A549 (cell line): ENCODE results near the gene DOCK10. TPM values are rescaled to one million over a fixed set of nuclear protein-coding genes. Genes with fewer than 3 reads are reported as not detected.

Experiments used
- ATAC-seq, 2 experiments: fragments of 200-7000 bp in 1 of 2; fragments of >200 bp in 1 of 2; cut with Nextera tagmentation in 1 of 2; cut with Tn5 transposase in 1 of 2; 3 replicates each; pipeline versions ENCODE4 v1.8.0 to v1.9.1; 2018 to 2020; ENCODE audit warnings: mild to moderate bottlenecking in 1 of 2, moderate library complexity in 1 of 2
- CTCF ChIA-PET: fragments of 300-600 bp; sonication (Branson Sonifier 250); formaldehyde crosslinking; extraction: SDS; loops from one replicate; lab custom pipeline; 2021; ENCODE audit warnings: antibody characterized with exemption, inconsistent platforms; lab: Yijun Ruan, JAX
- POLR2A ChIA-PET: fragments of 350-600 bp; formaldehyde crosslinking; extraction: SDS; loops from one replicate; lab custom pipeline; 2021; ENCODE audit warnings: antibody characterized with exemption, inconsistent platforms; lab: Yijun Ruan, JAX
- DNase-seq, 2 experiments: peaks; one replicate each; pipeline versions ENCODE4 v3.0.0 to v3.0.0-alpha.2; 2011 to 2016; ENCODE audit warnings: low read depth in 1 of 2, low spot score in 1 of 2
- FAIRE-seq: peaks from 2 replicates; lab custom pipeline; 2011; peaks lifted over from hg19 to GRCh38; lab: Jason Lieb, UNC
- H3K27ac ChIP-seq, 2 experiments: fragments of >200 bp; sonication (Bioruptor Twin); formaldehyde crosslinking; 3 replicates each; pipeline ENCODE4 v1.5.1; 2016 to 2017
- H3K4me1 ChIP-seq: fragments of >200 bp; sonication (Bioruptor Twin); formaldehyde crosslinking; 3 replicates; pipeline ENCODE4 v1.6.1; 2016
- H3K4me2 ChIP-seq: fragments of >200 bp; sonication (Bioruptor Twin); formaldehyde crosslinking; 3 replicates; pipeline ENCODE4 v1.6.1; 2016
- H3K4me3 ChIP-seq: fragments of >200 bp; sonication (Bioruptor Twin); formaldehyde crosslinking; 3 replicates; pipeline ENCODE4 v1.5.1; 2016
- H3K9me3 ChIP-seq: fragments of >200 bp; sonication (Bioruptor Twin); formaldehyde crosslinking; 3 replicates; pipeline ENCODE4 v1.6.1; 2016
- ATOH8 ChIP-seq: fragments of 250-450 bp; sonication (Bioruptor Pico); IDR thresholded peaks from 2 replicates; pipeline ENCODE4 v1.5.0; 2020; ENCODE audit warnings: low read depth, mild to moderate bottlenecking, moderate library complexity
- CBX2 ChIP-seq: fragments of 200-600 bp; sonication (generic); IDR thresholded peaks from 2 replicates; pipeline ENCODE4 v1.6.1; 2016; ENCODE audit warnings: low read depth, mild to moderate bottlenecking, borderline replicate concordance
- CEBPB ChIP-seq, 2 experiments: fragments of >200 bp in 1 of 2; sonication (Bioruptor Twin) in 1 of 2; formaldehyde crosslinking in 1 of 2; IDR thresholded peaks; 2 replicates each; pipeline ENCODE4 v1.6.1; 2012 to 2016
- CHD2 ChIP-seq: fragments of 150-350 bp; IDR thresholded peaks from 2 replicates; pipeline ENCODE4 v1.6.1; 2014; ENCODE audit warnings: low read length; ENCODE audit not compliant: partially characterized antibody
- CHD4 ChIP-seq: fragments of 200-600 bp; sonication (generic); IDR thresholded peaks from 2 replicates; pipeline ENCODE4 v1.6.1; 2016; ENCODE audit warnings: antibody characterized with exemption, mild to moderate bottlenecking, borderline replicate concordance
- FOSL2 ChIP-seq, 2 experiments: fragments of 450-650 bp in 1 of 2; fragments of >200 bp in 1 of 2; sonication (Bioruptor Twin) in 1 of 2; formaldehyde crosslinking; IDR thresholded peaks; 2 replicates each; pipeline versions ENCODE4 v1.5.0 to v1.6.1; 2016 to 2020; ENCODE audit warnings: mild to moderate bottlenecking in 1 of 2, moderate library complexity in 1 of 2
- FOXS1 ChIP-seq: fragments of 250-450 bp; sonication (Bioruptor Pico); IDR thresholded peaks from 2 replicates; pipeline ENCODE4 v1.5.0; 2020; ENCODE audit warnings: mild to moderate bottlenecking, moderate library complexity
- KDM1A ChIP-seq: fragments of 200-600 bp; sonication (generic); IDR thresholded peaks from 2 replicates; pipeline ENCODE4 v1.6.1; 2016; ENCODE audit warnings: low read depth, mild to moderate bottlenecking
- PBX3 ChIP-seq: IDR thresholded peaks from 2 replicates; pipeline ENCODE4 v1.6.1; 2012
- PHF8 ChIP-seq: fragments of 200-600 bp; sonication (generic); IDR thresholded peaks from 2 replicates; pipeline ENCODE4 v1.6.1; 2016; ENCODE audit warnings: low read depth, mild to moderate bottlenecking, antibody characterized with exemption, moderate library complexity, borderline replicate concordance
- POLR2AphosphoS2 ChIP-seq: conservative IDR thresholded peaks from 2 replicates; pipeline ENCODE4 v1.6.1; 2012; ENCODE audit warnings: low read length, improper control_type of control experiment, inconsistent platforms
- RCOR1 ChIP-seq: fragments of 150-350 bp; IDR thresholded peaks from 2 replicates; pipeline ENCODE4 v1.6.1; 2014; ENCODE audit warnings: antibody characterized with exemption, low read length, low read depth
- RNF2 ChIP-seq: fragments of 200-600 bp; sonication (generic); IDR thresholded peaks from 2 replicates; pipeline ENCODE4 v1.6.1; 2016; ENCODE audit warnings: low read depth, mild to moderate bottlenecking, antibody characterized with exemption, moderate library complexity, borderline replicate concordance
- SREBF2 ChIP-seq: fragments of 450-650 bp; IDR thresholded peaks from 2 replicates; pipeline ENCODE4 v1.6.1; 2014; ENCODE audit warnings: mild to moderate bottlenecking, moderate library complexity
- TP53 ChIP-seq: fragments of 250-450 bp; sonication (Bioruptor Pico); IDR thresholded peaks from 2 replicates; pipeline ENCODE4 v1.5.0; 2021; ENCODE audit warnings: mild to moderate bottlenecking, moderate library complexity
- ZNF302 ChIP-seq: fragments of 250-450 bp; sonication (Bioruptor Pico); IDR thresholded peaks from 2 replicates; pipeline ENCODE4 v1.9.0; 2021; ENCODE audit warnings: inconsistent platforms, mild to moderate bottlenecking, moderate library complexity
- WGBS: methylation state at CpG from one replicate; pipeline ENCODE4 v1.1.6; 2017; ENCODE audit errors: missing lambda C conversion rate; 5-methylcytosine and 5-hydroxymethylcytosine counted together
- polyA plus RNA-seq, 4 experiments: library from polyadenylated mRNA; depleted of rRNA in 3 of 4; stranded (reverse); fragments of >200 nt; fragmentation: RNase III in 1 of 4; extraction: RNeasy Plus Mini Kit Qiagen cat#74134 plus additional on column Dnase treatment in 1 of 4; gene quantifications; 2 replicates in 3 of 4; 3 replicates in 1 of 4; pipeline ENCODE4 v1.2.3, GENCODE V29; 2011 to 2017
- TF ChIP-seq, protein P1 (sequence below): IDR thresholded peaks from 2 replicates; pipeline ENCODE4 v1.6.1; 2012; ENCODE audit warnings: low read depth, borderline replicate concordance
- TF ChIP-seq, protein P2 (sequence below): fragments of 150-350 bp; IDR thresholded peaks from 2 replicates; pipeline ENCODE4 v1.6.1; 2014; ENCODE audit warnings: low read depth, mild to moderate bottlenecking, low read length

The DOCK10 gene
- polyA plus RNA-seq, 2 of the 4 experiments (the other 2 are of a cell fraction): 43.0 to 45.3 TPM

GRCh38 chr2:224951723-224952481 is 90.4 kb downstream of the DOCK10 start:
- H3K4me1 ChIP-seq: peaks cover 7% of the 10 kb centered on the region; the same call in 1 of the 3 replicates
- WGBS: 93% methylated on average over 7 of the region's 7 CpGs
- FAIRE-seq (no peak), ATAC-seq (no peak), DNase-seq (no peak)
- POLR2A ChIA-PET: no interaction called here
- CTCF ChIA-PET: no interaction called here
- no peaks in the 10 kb centered on the region for H3K9me3 ChIP-seq
- no peak overlapping the region for H3K4me2 ChIP-seq
- no peak overlapping the region for H3K4me3 ChIP-seq
- TF ChIP-seq PBX3 (no peak), FOSL2 (IDR thresholded peaks at IDR 0.05) (no peak), FOSL2 (CRISPR knock-in tag; IDR thresholded peaks at IDR 0.05) (no peak), ZNF302 (no peak), CHD2 (no peak), SREBF2 (no peak), CBX2 (no peak), TP53 (no peak), CHD4 (no peak)
- H3K27ac ChIP-seq: no peak overlapping the region

GRCh38 chr2:224948859-224949258 is 93.4 kb downstream of the DOCK10 start:
- 78% methylated on average over 4 of the region's 4 CpGs for WGBS
- no peak for TF ChIP-seq PHF8
- no peak for TF ChIP-seq RCOR1
- no peak for TF ChIP-seq FOXS1 (CRISPR knock-in tag)
- no peak for TF ChIP-seq FOSL2 (IDR thresholded peaks at IDR 0.05)
- 0 out of 2 replicates have a peak, but pooled peaks have one; percentile 24 for TF ChIP-seq FOSL2 (CRISPR knock-in tag; IDR thresholded peaks at IDR 0.05)
- Histone ChIP-seq H3K4me2 (no peak overlapping the region), H3K9me3 (no peaks in the 10 kb centered on the region), H3K4me1 (peaks cover 4% of the 10 kb centered on the region; the same call in 1 of the 3 replicates), H3K4me3 (no peak overlapping the region), H3K27ac (no peak overlapping the region)
- ChIA-PET CTCF (interaction anchor here (1.2 kb wide), 1 partner anchor 32 kb away, joined by 4 read pairs; no protein-coding TSS in a partner anchor), POLR2A (no interaction called here)
- ATAC-seq (peak; percentile 39 to 52; a peak in 2 of 6 replicates), FAIRE-seq (no peak), DNase-seq (no peak)

DNA sequence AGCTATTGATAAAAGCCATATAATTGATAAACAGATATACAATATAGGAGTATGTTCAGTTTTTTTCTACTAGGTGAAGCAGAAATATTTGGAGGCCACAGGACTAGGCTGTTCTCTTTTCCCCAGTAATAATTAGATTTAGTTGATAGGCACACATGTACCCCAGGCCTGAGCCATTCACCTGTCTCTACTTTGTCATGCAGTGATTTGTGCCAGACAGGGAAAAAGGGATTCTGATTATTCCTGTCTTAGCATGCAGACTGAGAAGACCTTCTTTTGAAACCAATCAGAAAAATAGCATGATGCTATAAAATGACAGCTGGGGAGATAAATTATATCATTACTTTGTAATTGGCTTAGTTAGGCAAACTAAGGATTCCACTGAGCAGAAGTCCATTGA is 94.3 kb downstream of the DOCK10 start:
- CTCF ChIA-PET: interaction anchor here (1.2 kb wide), 1 partner anchor 33 kb away, joined by 4 read pairs; no protein-coding TSS in a partner anchor
- FAIRE-seq (no peak), DNase-seq (no peak), ATAC-seq (no peak)
- H3K27ac ChIP-seq: no peak overlapping the region
- H3K4me2 ChIP-seq: no peak overlapping the region
- no peaks in the 10 kb centered on the region for H3K9me3 ChIP-seq
- H3K4me1 ChIP-seq: peaks cover 4% of the 10 kb centered on the region; the same call in 1 of the 3 replicates
- no peak for TF ChIP-seq RNF2
- TF ChIP-seq, protein P1, sequence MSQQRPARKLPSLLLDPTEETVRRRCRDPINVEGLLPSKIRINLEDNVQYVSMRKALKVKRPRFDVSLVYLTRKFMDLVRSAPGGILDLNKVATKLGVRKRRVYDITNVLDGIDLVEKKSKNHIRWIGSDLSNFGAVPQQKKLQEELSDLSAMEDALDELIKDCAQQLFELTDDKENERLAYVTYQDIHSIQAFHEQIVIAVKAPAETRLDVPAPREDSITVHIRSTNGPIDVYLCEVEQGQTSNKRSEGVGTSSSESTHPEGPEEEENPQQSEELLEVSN: no peak
- TF ChIP-seq ATOH8 (CRISPR knock-in tag): no peak
- no peak for TF ChIP-seq KDM1A
- no peak for TF ChIP-seq CEBPB (IDR thresholded peaks at IDR 0.05)
- TF ChIP-seq CHD2: no peak
- TF ChIP-seq, protein P2, sequence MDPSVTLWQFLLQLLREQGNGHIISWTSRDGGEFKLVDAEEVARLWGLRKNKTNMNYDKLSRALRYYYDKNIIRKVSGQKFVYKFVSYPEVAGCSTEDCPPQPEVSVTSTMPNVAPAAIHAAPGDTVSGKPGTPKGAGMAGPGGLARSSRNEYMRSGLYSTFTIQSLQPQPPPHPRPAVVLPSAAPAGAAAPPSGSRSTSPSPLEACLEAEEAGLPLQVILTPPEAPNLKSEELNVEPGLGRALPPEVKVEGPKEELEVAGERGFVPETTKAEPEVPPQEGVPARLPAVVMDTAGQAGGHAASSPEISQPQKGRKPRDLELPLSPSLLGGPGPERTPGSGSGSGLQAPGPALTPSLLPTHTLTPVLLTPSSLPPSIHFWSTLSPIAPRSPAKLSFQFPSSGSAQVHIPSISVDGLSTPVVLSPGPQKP: no peak
- TF ChIP-seq POLR2AphosphoS2: no peak
- POLR2A ChIA-PET: no interaction called here
- no peak overlapping the region for H3K4me3 ChIP-seq
